ENCODE data around the gene MALT1.

Gene MALT1

GRCh38 chr18:58793361-58793760 lies 122.1 kb downstream of the MALT1 start:
- peak; percentile 63 for DNase-seq (ENCODE audit: low read depth)
- H3K4me3 ChIP-seq (ENCODE audit: low read depth, low read length) = no peak overlapping the region
- TF ChIP-seq, protein P1, sequence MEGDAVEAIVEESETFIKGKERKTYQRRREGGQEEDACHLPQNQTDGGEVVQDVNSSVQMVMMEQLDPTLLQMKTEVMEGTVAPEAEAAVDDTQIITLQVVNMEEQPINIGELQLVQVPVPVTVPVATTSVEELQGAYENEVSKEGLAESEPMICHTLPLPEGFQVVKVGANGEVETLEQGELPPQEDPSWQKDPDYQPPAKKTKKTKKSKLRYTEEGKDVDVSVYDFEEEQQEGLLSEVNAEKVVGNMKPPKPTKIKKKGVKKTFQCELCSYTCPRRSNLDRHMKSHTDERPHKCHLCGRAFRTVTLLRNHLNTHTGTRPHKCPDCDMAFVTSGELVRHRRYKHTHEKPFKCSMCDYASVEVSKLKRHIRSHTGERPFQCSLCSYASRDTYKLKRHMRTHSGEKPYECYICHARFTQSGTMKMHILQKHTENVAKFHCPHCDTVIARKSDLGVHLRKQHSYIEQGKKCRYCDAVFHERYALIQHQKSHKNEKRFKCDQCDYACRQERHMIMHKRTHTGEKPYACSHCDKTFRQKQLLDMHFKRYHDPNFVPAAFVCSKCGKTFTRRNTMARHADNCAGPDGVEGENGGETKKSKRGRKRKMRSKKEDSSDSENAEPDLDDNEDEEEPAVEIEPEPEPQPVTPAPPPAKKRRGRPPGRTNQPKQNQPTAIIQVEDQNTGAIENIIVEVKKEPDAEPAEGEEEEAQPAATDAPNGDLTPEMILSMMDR (IDR thresholded peaks at IDR 0.05; ENCODE audit: control insufficient read depth, extremely low read depth, insufficient read depth) = no peak

DNA sequence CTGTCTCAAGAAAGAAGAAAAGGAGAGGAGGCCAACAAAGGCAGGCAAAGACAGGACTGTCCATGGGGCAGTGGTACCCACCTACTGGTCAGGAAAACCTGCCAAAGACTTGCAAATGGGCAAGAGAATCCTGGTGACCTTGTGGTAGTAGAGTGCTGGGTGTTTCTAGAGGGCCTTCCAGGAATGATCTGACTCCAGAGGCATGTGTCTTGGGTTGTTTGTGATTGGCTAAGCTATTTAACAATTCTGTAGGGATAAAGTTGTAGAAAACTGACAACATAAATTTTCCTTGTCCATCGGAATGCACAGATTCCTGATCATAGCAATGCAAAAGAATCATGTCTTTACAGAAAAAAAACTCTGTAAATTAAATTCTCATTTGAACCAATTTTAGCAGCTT lies 125.0 kb downstream of the MALT1 start:
- no peak for DNase-seq (ENCODE audit: low read depth)
- TF ChIP-seq, protein P1 (IDR thresholded peaks at IDR 0.05; ENCODE audit: control insufficient read depth, extremely low read depth, insufficient read depth) = no peak
- H3K4me3 ChIP-seq (ENCODE audit: low read depth, low read length) = no peak overlapping the region

- DNase-seq (ENCODE audit: low read depth) = no peak
- TF ChIP-seq, protein P1 (IDR thresholded peaks at IDR 0.05; ENCODE audit: control insufficient read depth, extremely low read depth, insufficient read depth) = no peak
- H3K4me3 ChIP-seq (ENCODE audit: low read depth, low read length) = no peak overlapping the region
These were observed 129.3 kb downstream of the MALT1 start for GRCh38 chr18:58800582-58800981.

DNA sequence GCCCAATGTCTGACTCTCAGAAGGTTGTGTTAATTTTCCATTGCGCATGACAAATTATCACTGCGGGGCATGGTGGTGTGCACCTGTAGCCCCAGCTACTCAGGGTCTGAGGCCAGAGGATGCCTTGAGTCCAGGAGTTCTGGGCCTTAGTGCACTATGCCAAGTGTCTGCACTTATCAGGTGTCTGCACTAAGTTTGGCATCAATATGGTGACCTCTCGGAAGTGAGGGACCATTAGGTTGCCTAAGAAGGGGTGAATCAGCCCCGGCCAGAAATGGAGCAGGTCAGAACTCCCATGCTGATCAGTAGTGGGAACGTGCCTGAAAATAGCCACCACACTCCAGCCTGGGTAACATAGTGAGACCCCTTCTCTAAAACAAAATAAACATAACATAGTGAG lies 131.7 kb downstream of the MALT1 start:
- TF ChIP-seq, protein P1 (IDR thresholded peaks at IDR 0.05; ENCODE audit: control insufficient read depth, extremely low read depth, insufficient read depth) = no peak
- DNase-seq (ENCODE audit: low read depth) = no peak
- H3K4me3 ChIP-seq (ENCODE audit: low read depth, low read length) = no peak overlapping the region

DNA sequence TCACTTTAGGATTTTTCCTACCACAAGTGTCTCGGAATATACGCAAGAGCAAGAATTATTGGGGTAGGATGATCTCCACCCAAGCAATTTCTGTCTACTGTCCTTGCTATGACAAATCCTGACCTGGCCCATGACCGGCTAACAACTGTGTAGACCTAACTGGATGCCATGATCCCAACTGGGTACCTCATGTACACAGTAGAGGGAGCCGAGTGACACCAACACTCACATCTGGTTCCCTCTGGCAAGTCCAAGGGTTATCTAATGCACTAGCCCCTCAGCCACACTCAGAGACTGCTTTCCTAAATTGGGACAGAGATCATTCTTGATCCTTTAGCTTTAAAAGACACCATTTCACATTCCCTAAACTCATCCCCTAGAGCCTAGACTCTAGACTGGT lies 132.7 kb downstream of the MALT1 start:
- no peak for DNase-seq (ENCODE audit: low read depth)
- H3K4me3 ChIP-seq (ENCODE audit: low read depth, low read length) = no peak overlapping the region
- TF ChIP-seq, protein P1 (IDR thresholded peaks at IDR 0.05; ENCODE audit: control insufficient read depth, extremely low read depth, insufficient read depth) = no peak

Measured in LNCaP clone FGC (cell line).